Right lobe of liver (tissue), 4 donors: ENCODE measurements around the gene TPBG.
"Not testable (repeated sequence)": the region's sequence is repeated elsewhere in the genome, so short reads cannot be mapped to it uniquely, and the experiment has no call there.

Experiments used
- CTCF ChIP-seq, 4 donors: fragments of 200-600 bp in 3 of 4; fragments of 450-650 bp in 1 of 4; IDR thresholded peaks; one replicate each; pipeline versions ENCODE4 v1.5.1 to v1.8.0; 2016 to 2022; ENCODE audit warnings: antibody characterized with exemption in 4 of 4, mild to moderate bottlenecking in 2 of 4
- POLR2A ChIP-seq: fragments of 450-650 bp; IDR thresholded peaks from one replicate; pipeline ENCODE4 v1.6.1; 2017; ENCODE audit warnings: antibody characterized with exemption, mild to moderate bottlenecking
- donor health status: DM: no; HTN: no; CAD: no.
- donor health status: DM: no; HTN: no; CAD: no.
- donor health status: DM: no; HTN: yes; CAD: no.

- TF ChIP-seq CTCF (IDR thresholded peaks at IDR 0.05); POLR2A: not testable (repeated sequence)
These were observed 31.2 kb downstream of the TPBG start for GRCh38 chr6:82394770-82395169.
